Activated T-cell treated with anti-CD3 and anti-CD28 coated beads, Interleukin-2, amount 50 U/mL, for 1 hour (primary cell): ENCODE measurements around the gene PNMA3.
"Not testable (repeated sequence)": the region's sequence is repeated elsewhere in the genome, so short reads cannot be mapped to it uniquely, and the experiment has no call there.

ENCODE experiments used
- DNase-seq: peaks from one replicate; pipeline ENCODE4 v3.0.0-alpha.2; 2020

Gene PNMA3

DNA sequence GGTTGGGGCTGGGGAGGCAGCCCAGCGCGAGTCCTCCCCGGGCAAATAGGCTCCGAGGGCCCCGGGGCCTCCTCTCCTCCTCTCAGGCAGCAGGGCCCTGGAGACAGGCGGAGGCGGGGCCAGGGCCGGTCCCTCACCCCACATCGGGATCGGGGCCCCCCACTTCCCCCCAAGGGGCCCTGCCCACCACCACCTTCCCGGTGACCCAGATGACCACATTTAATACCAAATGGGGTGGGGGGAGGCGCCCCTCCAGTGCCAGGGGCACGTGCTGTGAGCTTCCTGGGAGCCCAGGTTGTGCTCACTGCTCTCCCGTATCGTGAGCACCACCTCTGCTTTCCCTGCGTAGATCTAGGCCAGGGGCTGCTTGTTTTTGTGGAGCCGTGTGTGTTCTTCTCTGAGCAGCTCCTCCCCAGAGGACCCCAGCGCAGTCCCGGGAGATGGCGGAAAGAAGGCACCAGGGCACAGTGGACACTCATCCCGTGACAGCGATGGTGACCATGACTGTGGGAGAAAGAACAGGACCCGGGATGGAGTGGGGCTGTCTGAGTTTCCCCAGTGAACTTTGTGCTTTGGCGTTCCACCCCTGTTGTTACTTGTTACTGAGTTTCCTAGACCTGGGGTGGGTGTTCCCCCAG, 18.1 kb downstream of the PNMA3 start:
- DNase-seq = no peak

DNA sequence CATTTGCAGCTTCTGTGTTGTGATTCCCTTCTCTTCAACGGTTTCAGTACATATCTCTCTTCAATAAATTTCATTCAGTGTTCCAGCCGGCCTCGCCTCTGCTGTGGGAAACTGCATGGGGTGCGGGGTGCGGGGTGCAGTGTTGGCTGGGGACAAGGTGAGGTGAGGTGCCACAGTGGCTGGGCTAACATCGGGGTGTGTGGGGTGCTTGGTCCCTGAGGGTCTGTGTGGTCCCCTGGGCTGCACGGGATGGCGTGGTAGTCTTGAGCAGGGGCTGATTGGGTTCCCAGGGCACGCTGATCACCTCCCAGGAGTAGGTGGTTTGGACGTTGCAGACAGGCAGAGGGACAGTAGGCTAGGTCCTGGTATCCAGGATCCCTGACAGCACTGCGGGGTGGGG, 18.7 kb downstream of the PNMA3 start:
- DNase-seq = no peak

DNA sequence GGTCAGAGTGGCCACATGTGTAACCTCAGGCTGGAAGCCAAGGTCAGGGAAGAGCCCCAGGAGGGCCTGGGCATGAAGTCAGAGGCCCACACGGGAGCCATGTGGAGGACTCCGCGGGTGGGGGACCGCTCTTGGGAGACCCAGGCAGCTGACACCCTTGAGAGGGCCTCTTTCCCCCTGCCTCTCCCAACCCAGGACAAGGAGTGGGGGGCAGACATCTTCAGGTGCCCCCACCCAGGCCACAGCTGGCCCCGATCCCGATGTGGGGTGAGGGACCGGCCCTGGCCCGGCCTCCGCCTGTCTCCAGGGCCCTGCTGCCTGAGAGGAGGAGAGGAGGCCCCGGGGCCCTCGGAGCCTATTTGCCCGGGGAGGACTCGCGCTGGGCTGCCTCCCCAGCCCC, 19.1 kb downstream of the PNMA3 start:
- no peak for DNase-seq

DNA sequence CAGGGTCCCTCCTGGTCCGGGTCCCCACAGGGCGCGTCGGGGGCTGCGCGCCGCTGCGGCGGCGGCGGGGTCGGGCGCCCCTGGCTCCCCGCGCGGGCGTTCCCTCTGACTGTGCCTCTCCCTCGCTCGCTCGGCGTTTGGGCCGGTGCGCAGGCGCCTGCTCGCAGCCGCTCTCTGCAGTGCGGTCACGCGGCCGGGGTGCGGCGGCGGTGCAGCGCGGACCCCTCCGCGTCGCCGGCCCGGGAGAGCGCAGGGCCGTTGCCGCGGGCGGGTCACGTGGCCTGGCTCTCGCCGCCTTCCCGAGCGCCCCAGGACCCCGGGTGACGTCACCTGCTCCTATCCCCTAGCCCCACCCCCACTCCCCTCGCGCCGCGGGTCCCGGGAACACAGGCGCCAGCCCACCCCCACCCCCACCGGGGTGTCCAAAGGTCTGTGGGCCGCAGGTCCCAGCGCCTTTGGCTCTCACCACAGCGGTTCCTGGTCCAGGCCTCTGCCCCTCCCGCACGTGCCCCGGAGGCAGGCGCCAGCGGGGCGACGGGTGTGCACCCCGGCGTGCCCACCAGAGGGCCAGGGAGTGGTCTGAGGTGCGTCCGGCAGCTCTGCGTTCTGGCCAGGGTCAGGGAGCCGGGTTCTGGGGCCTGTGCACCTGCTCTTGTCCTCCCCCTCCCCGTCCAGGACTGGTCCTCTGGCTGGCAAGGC, 21.3 kb downstream of the PNMA3 start:
- DNase-seq = not testable (repeated sequence)

DNA sequence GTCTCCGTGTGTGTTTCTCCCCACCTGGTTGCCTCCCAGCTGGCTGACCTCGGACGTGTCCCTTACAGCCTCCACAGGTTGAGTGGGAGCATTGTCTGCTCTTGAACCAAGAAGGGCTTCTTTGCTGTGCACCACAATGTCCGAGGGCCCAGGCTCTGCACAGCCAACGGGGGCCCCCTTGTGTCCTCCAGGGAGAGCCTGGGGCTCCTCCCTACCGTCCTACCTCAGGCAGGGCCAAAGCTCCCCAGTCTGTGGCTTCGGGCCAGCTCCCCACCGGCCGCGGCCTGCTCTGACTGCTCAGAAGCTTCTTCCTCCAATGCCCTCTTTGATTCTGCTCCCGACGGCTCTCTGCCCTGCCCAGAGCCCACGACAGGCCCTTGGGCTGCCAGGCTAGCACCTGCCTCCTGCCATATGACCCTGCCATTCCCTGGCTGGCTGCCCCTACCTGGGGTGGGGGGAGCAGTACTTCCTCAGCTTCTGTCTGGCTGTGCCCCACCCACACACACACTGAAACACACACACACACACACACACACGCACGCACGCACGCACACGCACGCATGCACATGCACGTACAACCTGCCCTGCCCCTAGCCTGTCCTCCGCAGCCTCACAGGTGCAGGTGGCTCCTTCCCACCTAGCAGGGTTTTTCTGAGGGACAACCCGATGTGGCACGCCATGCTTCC, 27.1 kb downstream of the PNMA3 start:
- not testable (repeated sequence) for DNase-seq

DNA sequence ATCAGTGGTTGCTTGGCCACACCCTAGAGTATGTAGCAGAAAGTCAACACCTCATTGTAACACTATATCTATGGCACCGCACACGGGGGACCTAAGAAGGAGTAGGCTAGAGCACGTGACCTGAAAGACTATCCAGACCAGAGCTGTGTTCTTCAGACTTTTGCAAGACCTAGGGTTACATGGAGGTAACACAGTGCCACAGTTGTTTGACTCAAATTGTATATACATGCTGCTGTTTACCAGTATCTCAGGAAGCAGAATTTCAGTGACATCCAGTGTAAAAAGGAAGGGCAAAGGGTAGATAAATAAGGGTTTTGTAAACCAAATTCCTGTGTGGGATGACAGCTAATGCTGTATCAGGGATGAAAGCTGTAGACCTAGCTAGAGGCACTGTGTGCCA, 46.1 kb downstream of the PNMA3 start:
- DNase-seq = no peak

DNA sequence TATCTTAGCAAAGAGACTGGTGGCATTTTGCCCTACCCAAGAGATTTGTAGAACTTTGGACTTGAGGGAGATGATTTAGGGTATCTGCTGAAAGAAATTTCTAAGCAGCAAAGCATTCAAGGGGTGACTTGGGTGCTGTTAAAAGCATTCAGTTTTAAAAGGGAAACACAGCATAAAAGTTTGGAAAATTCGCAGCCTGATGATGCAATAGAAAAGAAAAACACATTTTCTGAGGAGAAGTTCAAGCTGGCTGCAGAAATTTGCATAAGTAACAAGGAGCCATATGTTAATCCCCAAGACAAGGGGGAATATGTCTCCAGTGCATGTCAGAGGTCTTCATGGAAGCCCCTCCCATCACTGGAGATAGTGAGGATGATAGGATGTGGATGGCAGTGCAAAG, 48.7 kb downstream of the PNMA3 start:
- DNase-seq = not testable (repeated sequence)

DNA sequence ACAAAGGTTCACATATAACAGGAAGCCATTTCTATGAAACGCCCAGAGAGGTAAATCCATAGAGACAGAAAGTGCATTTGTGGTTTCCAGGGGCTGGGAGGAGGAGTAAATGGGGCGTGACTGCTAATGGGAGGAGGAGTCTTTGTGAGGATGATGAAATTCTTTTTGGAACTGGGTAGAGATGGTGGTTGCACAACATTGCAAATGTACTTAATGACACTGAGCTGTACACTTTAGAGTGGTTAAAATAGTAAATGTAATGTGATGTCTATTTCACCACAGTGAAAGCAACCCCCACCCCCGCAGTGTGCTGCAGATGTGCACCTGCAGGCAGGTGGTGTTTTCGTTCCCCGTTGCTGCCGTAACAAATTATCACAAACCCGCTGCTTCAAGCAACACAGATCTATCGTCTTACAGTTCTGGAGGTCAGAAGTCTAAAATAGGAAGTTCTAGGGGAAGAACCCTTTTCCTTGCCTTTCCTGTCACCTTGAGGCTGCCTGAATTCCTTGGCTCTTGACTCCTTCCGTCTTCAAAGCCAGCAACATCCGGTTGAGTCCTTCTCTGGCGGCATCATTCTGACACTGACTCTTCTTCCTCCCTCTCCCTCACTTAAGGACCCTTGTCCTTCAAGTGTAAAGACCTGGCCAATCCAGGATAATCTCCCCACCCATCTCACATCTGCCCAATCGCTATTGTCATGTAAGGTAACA, 50.0 kb downstream of the PNMA3 start:
- DNase-seq = not testable (repeated sequence)
